ENCODE data around the gene GLIS1. TPM values are rescaled to one million over a fixed set of nuclear protein-coding genes. Genes with fewer than 3 reads are reported as not detected.

GLIS1 gene
- total RNA-seq, 1 donor from 2014 or later: 1.6 TPM

GRCh38 chr1:53693773-53694717 lies 44.9 kb downstream of the GLIS1 start:
- Mint-ChIP-seq H3K4me3 (no peak overlapping the region), H3K36me3 (no peaks in the 10 kb centered on the region), H3K4me1 (peaks cover 9% of the 10 kb centered on the region), H3K27me3 (ENCODE audit: low read depth) (peaks cover 16% of the 10 kb centered on the region), H3K9me3 (no peaks in the 10 kb centered on the region), H3K27ac (no peak overlapping the region)
- DNase-seq (ENCODE audit: low spot score in 2 of 2, unreplicated experiment in 2 of 2): no peak
- no peak for TF ChIP-seq CTCF (IDR thresholded peaks at IDR 0.05; ENCODE audit: unreplicated experiment)

GRCh38 chr1:53693339-53693738 lies 45.6 kb downstream of the GLIS1 start:
- DNase-seq (ENCODE audit: low spot score in 2 of 2, unreplicated experiment in 2 of 2): no peak
- no peak for TF ChIP-seq CTCF (IDR thresholded peaks at IDR 0.05; ENCODE audit: unreplicated experiment)
- peaks cover 10% of the 10 kb centered on the region for H3K4me1 Mint-ChIP-seq
- H3K27me3 Mint-ChIP-seq (ENCODE audit: low read depth): peaks cover 17% of the 10 kb centered on the region
- H3K9me3 Mint-ChIP-seq: no peaks in the 10 kb centered on the region
- no peak overlapping the region for H3K27ac Mint-ChIP-seq
- no peak overlapping the region for H3K4me3 Mint-ChIP-seq
- no peaks in the 10 kb centered on the region for H3K36me3 Mint-ChIP-seq

- Mint-ChIP-seq H3K4me3 (no peak overlapping the region), H3K36me3 (no peaks in the 10 kb centered on the region), H3K27ac (no peak overlapping the region), H3K4me1 (peaks cover 14% of the 10 kb centered on the region), H3K9me3 (no peaks in the 10 kb centered on the region), H3K27me3 (ENCODE audit: low read depth) (peaks cover 27% of the 10 kb centered on the region)
- no peak for TF ChIP-seq CTCF (IDR thresholded peaks at IDR 0.05; ENCODE audit: unreplicated experiment)
- DNase-seq (ENCODE audit: low spot score in 2 of 2, unreplicated experiment in 2 of 2): no peak
Observed at GRCh38 chr1:53691326-53691725, 47.6 kb downstream of the GLIS1 start.

GRCh38 chr1:53690411-53690810 lies 48.6 kb downstream of the GLIS1 start:
- no peak overlapping the region for H3K27ac Mint-ChIP-seq
- DNase-seq (ENCODE audit: low spot score in 2 of 2, unreplicated experiment in 2 of 2): no peak
- peaks cover 36% of the 10 kb centered on the region for H3K27me3 Mint-ChIP-seq (ENCODE audit: low read depth)
- H3K9me3 Mint-ChIP-seq: no peaks in the 10 kb centered on the region
- peaks cover 21% of the 10 kb centered on the region for H3K4me1 Mint-ChIP-seq
- H3K36me3 Mint-ChIP-seq: no peaks in the 10 kb centered on the region
- no peak overlapping the region for H3K4me3 Mint-ChIP-seq
- TF ChIP-seq CTCF (IDR thresholded peaks at IDR 0.05; ENCODE audit: unreplicated experiment): no peak

- Mint-ChIP-seq H3K9me3 (no peaks in the 10 kb centered on the region), H3K27ac (no peak overlapping the region), H3K27me3 (ENCODE audit: low read depth) (peaks cover 40% of the 10 kb centered on the region), H3K4me1 (peaks cover 26% of the 10 kb centered on the region), H3K36me3 (no peaks in the 10 kb centered on the region), H3K4me3 (no peak overlapping the region)
- no peak for TF ChIP-seq CTCF (IDR thresholded peaks at IDR 0.05; ENCODE audit: unreplicated experiment)
- DNase-seq (ENCODE audit: low spot score in 2 of 2, unreplicated experiment in 2 of 2): no peak
Observed at GRCh38 chr1:53689736-53690326, 49.1 kb downstream of the GLIS1 start.

Data from mesothelial cell of epicardium (in vitro differentiated cells).